GM21529 (cell line): Measurements from ENCODE around the gene TNS1.

Experiments
- ATAC-seq: cut with Tn5 transposase; IDR thresholded peaks from one replicate; pipeline ENCODE4 v1.9.1; 2021; ENCODE audit not compliant: unreplicated experiment

Gene TNS1

DNA sequence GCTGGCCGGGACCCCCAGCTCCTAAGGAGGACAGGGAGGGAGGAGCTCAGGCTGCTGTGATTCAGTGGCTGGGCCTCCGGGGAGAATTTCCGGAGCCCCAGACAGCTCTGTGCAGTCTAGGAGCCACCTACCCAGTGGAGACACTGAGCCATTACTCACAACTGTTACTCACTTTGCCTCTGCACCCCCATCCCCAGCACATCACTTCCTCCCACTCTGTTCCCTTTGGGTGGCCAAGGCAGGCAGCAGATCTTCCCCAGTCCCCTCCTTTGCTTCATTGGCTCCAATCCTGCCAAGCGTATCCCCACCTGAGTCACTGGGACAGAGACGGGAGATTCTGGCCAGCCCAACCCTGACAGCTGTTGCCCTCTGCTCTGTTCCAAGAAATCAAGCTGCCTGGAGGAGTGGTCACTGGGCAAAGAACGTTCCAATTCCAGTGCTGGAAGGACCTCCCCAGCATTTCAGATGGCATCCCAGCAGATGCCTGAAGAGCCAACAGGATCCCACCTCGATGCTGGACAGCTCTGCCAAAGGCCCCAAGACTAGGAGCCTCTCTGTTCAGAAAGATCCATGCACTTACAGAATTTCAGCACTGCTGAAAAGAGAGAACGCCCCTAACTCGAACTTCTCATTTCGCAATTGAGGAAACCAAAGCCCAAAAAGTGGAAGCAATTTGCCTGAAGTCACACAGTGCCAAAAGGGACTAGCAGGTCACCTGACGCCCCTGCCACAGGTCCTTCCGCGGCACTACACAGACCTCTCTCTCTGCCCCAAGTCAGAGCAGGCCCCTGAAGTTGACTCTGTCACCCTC is 68.3 kb downstream of the TNS1 start:
- no peak for ATAC-seq

DNA sequence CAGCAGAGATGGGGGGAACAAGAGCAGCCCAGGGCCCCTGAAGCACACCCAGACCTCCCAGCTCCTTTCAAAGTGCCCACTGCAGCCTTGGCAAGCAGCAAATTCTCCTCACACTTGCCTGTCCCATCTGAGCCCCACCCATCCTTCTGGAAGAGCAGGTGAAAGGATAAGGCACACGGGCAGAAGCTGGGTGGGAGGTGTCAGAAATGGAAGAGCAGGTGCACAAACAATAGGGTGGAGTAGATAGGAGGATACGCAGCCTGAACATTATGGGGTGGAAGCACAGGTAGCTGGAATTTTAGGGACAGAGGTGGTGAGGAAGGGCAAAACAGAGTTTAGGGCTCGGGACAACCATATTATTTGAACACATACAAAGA is 69.2 kb downstream of the TNS1 start:
- ATAC-seq: no peak

DNA sequence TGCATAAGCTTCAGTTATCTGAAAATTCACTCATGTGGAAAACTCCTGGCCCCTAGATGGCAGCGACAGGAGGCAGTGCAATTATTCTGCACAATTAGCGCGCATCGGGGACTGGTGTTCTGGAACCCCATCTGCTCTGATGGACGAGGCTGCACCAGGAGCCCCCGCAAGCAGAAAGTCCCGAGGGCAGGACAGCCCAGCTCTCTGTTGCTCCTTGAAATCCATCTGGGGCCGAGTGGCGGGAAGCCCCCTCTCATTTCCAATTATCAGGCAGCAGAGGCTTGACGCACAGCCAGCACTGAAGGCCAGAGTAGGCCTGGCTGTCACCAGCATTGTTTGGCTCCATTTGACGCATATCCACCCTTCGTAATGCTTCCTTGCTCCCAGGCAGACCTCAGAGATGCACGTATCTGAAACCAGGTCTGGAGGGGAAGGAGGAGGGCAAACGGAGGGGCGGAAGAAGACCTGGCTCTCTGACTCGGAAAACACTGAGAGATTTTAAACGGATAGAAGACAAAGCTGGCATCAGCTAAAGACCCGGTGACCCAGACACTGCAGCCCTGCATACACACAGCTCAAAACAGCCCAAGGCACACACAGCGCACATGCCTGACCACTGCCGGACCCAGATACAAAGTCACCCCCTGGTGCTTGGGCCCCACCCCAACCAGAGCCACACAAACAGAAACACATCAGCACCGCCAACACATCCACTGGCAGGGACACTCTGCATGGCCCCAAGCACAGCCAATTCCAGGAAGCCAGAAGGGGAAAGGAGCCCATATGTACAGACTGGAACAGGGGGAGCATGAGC is 69.8 kb downstream of the TNS1 start:
- no peak for ATAC-seq

DNA sequence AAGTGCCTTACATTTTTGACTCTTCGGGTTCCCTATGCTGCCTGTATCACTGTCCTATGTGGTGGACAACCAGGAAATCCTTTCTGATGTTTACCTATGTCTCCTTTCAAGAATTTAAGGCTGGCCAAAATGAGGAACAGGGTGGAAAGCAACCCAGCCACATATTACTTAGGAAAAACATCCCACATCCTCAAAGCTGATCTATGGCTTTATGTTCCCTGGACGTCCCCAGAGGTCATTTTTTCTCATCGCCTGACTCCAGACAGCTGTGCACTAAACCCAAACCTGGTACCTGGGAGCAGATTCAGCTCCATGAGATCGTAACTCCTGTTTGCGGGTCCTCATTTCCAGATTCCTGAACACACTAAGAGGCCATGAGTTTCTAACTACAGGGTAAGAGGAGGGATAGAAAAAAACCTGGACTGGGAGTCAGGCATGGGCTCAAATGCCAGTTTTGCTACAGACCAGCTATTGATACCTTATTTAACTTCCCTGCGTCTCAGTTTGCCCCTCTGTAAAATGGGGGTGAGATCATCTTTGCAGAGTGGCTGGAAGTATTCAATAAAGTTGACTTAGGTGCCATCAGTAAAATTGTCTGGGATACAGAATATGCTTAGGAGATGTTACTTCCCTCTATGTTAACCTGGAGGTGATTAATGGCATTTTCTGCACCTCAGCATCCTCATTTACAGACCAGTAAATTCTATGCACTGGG is 70.8 kb downstream of the TNS1 start:
- ATAC-seq: no peak

DNA sequence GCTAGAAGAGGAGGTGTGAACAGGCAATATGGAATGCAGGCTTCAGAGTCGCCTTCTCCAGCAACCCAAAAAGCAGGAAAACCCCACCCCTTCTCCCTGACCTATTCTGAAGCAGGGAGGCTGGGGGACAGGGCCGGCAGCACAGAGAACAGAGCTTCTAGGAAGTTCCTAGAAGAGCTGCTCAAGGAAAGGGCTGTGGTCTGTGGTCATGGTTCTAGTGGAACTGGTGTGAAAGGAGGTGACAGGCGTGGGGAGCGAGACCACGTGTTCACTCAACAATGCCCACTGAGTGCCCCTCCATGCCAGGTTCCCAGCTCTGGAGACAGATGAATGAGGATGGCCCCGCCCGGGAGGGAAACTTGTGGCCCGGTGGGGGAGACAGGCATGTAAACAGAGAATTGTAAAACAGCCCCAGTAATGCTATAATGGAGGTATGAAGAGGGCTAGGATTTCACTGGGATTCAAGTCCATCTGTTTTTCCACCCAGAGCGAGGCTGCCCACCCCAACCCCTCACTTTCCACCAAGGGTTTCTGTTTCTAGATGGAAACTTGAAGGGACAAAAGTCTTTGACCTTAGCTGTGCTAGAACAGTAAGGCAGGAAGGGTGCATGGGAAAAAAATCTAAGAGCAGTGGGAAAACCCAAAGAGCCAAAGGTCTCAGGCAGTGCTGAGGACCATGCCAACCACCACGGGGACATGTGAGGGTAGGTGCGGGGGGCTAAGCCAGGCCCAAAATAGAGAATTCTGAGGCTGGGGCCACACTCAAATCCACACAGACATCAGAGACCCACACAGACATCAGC is 71.8 kb downstream of the TNS1 start:
- no peak for ATAC-seq

DNA sequence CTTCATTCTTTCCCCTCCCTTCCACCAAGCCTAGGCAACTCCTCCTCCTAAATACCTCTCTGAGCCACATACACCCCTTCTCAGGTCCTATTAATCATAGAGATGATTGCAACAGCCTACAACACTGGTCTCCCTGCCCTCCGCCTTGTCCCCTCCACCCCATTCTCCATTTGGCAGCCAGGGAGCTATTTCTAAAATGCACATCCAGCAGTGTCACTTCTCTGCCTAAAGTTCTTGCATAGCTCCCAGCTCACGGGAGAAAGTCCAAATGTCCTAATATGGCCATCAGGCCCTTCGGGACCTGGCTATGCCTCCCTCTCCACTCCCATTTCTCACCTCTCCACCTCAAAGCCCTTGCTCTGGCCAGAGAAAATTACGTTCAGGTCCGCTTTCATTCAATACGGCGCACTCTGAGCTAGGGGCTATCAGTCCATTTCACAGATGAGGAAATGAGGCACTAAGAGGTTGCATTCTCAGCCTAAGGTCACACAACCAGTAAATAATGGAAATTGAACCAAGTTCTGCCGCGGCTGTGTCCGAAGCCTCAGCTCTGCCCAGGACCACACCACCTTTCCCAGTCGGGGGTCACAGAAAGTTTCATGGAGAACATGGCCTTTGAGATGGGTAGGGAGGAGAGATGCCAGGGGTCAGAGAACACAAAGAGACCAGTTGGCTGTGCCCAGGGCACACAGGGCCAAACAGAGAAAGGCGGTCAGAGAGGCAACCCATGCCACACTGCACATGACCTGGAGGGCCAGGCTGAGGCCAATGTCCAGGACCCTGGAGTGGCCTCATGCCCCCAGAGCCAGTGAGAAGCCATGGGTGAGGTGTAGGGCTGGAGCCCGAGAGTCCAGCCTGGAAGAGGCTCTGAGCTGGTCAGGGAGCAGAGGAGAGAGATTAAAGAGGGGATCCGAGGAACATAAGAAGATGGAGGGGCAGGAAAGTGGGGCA is 72.8 kb downstream of the TNS1 start:
- no peak for ATAC-seq

DNA sequence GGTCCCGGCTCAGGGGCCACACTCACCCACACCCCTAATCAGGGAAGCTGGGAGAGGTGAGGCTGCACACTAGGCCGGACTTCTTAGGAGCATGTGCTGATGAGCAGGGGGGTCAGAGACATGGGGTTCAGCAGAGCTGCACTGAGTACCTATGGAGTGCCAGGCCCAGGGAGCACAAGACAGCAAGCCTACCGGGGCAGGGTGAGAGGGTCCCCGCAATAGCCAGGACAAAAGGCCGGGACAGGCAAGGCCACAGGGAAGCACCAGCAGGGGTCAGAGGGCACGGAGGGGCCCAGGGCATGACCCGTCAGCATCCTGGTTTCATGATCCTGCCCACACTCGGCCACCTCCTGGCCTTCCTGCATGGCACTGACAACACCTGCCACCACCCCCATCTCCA is 73.5 kb downstream of the TNS1 start:
- ATAC-seq: no peak

DNA sequence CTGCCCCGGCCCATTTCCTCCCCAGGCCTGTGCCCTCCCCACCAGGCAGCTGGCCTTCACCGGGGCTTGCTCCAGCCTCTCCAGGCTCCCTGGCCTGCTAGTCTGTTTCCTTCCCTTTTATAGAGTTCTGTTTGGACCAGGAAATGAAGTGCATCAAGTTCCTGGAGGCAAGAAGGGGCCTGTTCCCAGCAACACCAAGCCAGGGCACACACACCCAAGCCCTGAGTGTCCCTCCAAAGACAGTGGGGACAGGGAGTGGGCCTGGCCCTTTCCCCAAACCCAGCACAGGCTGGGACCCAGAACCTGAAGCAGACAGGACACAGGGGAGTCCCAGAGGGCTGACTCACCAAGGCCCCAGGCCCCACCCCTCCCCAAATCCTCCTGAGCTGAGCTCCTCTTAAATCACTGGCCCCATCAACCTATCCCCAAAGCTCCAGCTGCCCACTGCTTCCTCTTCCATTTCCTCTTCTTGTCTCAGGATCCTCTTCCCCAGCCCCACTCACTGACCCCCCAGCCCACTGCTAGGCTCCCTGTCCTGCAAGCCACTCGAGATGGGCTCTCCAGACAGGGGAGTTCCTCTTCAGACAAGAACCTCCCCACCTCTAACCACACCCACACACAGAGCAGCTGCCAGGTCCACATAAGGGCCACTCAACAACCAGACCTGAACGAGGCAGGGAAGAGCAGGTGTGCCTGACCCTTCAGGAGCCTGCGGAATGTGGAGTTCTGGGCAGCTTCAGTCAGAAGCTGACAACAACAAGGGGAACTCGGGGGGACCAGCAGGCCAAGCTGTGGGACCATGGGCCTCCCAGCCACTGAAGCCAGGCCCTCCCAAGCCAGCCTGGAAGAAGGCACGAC is 74.2 kb downstream of the TNS1 start:
- no peak for ATAC-seq

DNA sequence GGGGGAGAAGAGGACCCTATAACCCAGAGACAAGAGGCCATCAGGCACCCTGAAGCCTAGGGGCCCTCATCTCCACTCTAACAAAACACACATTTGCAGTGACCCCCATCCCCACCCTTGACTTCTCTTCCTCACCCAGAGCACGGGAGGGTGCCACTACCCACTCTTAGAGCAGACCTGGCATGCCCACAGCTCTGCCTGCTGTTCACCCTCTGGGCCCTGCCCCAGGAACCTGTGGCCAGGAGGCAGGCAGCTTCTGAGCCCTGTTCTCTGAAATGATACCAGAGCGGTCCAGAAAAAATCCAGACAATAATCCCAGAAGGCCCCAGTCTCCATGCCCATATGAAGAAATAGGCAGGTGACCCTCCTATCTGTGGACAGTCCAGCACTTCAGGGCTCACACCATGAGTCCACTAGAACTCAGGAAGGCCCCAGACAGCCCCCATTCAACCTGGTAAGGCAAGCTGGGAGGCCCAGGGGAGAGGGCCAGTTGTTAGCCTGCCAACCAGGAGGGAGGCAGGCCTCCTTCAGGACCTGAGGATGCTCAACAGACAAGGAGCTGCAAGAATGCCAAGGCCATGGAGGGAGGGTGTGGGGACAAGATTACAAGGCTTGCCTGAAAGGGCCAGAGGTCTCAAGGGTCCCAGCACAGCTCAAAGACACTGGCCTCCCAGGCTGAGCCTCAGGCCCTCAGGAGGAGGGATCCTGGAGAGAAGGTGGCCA is 75.0 kb downstream of the TNS1 start:
- ATAC-seq: no peak

DNA sequence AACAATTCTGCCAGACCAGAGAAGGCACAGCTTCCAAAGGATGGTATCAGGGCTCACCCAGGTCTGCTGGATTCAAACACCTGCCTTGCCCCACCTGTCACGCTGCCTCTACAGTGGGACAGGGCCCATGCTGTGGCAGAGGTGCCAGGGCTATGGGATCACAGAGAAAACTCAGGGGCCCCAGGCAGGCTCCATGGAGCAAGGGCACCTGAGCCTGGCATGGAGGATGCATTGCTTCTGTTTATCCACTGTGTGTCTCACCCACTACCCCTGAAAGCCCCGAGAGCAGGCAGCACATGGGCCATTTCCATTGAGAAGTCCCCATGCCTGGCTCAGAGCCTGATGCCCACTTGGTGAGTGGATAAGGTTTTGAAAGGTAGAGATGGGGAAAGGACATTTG is 76.0 kb downstream of the TNS1 start:
- ATAC-seq: no peak

DNA sequence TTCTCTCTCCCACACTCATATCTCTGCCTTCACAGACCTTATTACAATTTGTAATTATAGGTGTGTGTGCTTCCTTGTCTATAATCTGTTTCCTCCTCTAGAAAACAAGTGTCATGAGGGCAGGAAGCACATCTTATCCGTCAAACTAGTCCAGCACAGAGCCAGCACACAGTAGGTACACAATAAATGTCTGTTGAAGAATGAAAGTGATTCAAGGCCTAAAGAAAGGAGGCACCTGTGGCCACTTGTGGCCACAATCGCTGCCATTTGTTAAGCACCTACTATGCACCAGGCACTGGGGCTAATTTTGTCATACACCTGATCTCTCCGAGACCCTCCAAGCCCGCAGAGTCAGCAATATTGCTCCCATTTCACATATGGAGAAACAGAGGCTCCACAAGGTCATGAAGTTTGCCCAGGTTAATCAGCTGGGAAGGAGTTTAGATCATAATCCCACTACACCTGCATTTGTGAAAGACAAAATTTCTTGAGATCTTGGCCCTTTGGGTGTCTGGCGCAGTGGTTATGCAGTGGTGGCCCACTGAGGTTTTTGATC is 78.4 kb downstream of the TNS1 start:
- no peak for ATAC-seq

DNA sequence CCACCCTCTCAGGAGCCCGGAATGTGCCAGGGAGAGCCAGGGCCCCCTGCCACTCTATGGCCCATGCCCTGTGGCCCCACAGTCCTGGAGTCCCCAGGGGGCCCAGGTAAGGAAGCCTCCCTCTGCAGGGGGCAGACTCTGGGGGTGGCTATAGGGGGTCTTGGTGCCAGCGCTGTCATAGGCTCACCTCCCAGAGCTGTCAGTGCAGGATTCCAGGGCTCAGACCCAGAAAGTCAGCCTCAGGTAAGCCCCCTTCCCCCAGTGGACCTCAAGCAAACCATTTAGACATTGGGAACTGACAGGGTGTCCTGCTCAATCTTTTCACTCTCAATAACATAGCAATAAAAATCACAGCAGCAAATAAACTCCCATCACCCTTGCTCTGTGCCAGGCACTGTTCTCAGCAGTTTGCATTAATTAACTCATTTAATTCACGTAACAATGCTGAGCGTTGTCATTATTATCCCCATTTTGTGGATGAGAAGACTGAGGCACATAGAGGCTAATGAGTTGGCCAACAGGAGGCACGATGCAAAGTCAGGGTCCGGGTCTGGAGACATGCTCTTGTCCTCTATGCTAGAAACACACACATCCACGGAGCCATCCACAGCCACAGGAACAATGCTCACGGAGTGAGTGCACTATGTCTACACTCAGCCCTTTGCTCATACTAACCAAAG is 79.6 kb downstream of the TNS1 start:
- ATAC-seq: no peak

DNA sequence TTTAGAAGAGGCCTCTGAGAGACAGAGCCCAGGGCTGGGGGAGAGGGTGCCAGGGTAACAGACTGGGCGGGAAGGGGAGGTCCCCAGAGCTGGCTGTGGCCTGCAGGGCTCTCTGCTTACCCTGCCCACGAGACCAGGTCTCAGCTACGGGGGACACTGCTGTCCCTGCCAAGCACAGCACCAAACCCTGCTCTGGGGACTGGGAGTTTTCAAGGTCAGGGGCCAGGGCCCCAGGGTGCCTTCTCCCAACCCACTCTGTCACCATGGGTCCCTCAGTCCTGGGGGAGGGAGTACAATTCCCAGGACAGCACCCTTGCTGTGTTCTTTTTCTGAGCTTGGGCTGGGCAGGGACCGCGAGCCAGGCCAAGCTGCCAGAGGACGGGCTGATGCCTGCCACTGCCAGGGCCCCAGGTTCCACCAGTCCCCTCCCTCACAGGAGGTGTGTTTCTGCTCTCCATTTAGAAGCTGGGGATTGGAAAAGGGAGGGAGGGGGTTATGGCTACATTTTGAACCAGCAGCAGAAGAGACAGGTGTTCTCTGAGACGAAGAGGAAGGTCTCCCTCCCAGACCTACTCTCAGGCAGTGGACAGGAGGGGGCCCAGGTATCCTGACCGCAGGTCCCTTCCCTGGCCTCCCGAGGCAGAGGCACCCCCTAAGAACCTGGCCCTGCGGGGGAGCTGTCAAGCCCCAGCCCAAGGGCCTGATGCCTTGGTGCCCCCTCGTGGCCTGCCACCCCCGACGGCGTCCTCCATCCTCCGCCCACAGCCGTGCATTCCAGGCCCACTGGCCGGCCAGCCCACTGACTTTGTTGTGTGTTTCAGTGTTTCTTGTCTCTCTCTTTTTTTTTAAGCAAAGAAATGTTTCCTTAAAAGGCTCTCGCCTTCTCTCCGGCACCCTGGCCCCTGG is 80.4 kb downstream of the TNS1 start:
- no peak for ATAC-seq

DNA sequence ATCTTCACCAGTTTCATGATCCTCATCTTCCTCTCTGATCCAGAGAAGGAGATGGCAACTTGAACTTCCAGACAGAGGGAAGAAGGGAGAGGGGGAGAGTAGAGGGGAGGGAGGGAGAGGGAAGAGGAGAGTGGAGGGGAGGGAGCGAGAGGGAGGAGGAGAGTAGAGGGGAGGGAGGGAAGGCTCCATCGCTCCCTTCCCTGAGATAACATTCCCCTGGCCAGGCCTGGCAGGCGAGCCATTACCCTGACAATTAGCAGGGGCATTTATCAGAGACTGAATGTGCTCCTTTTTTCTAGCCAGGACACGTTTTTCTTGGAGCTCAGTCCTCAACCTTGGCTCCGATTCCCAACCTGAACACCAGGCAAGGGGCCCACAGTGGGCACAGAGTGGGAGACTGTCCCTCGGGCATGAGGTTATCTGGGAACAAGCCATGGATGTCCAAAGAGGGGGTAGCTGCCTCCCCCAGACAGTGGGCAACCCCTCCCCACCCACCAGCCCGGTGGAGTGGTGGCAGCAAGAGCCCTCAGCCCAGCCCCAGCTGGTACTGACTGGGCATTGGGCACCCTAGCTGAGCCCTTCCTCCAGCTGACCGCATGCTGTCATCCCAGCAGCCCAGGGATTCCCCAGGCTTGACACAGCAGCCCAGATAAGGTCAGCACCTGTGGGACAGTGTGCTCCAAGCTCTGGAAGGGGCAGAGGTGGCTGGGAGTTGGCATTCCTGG is 81.8 kb downstream of the TNS1 start:
- ATAC-seq: no peak

DNA sequence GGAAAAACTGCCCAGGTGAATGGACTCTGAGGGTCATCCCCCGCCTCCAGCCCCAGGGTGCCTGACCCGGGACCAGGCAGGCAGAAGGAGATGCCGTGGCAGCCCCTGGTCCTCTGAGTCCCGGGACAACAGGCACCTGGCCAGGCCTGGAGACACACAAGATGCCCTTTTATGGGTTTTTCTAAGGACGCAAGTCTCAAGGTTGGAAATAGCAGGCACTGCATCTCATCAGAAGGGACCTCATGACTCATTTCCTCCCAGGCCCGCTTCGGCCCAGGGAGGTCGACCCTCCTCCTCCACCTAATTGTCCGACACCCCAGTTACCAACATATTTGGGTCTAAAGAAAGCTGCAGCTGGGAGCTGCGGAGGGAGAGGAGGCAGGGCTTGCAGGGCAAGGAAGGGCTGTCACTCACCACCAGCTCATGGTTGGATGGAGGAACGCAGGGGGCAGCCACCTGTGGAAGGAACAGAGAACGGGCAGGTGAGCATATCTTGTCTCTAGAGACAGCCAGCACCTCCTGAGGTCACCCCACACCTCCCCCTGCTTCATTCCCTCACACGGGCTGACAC is 82.9 kb downstream of the TNS1 start:
- ATAC-seq: no peak
